AG04450 (cell line): ENCODE measurements around the gene MICAL3. TPM values are rescaled to one million over a fixed set of nuclear protein-coding genes. Genes with fewer than 3 reads are reported as not detected.

Experiments used
- CTCF ChIA-PET: fragments of 300-600, 350-600 bp; formaldehyde crosslinking; extraction: SDS; loops from one replicate; lab custom pipeline; 2022; ENCODE audit warnings: antibody characterized with exemption, inconsistent platforms; lab: Charles Lee
- POLR2A ChIA-PET: fragments of 350-600 bp; formaldehyde crosslinking; extraction: SDS; loops from one replicate; lab custom pipeline; 2021; ENCODE audit warnings: antibody characterized with exemption, inconsistent platforms; lab: Yijun Ruan, JAX
- DNase-seq: peaks from one replicate; pipeline ENCODE4 v3.0.0-alpha.2; 2011; ENCODE audit warnings: low read depth, low spot score
- H3K27ac ChIP-seq: one replicate; pipeline ENCODE4 v1.5.1; 2012; ENCODE audit warnings: low read depth, low read length, control low read depth
- H3K27me3 ChIP-seq: one replicate; pipeline ENCODE4 v1.6.0; 2012; ENCODE audit warnings: low read length; ENCODE audit not compliant: control insufficient read depth, insufficient read depth
- H3K4me3 ChIP-seq: 2 replicates; pipeline ENCODE4 v1.5.1; 2011; ENCODE audit warnings: mild to moderate bottlenecking, low read depth, low read length, control low read depth
- H3K9me3 ChIP-seq: 2 replicates; pipeline ENCODE4 v1.5.1; 2012; ENCODE audit warnings: low read length; ENCODE audit not compliant: control insufficient read depth, insufficient read depth
- polyA plus RNA-seq: library from polyadenylated mRNA; depleted of rRNA; stranded (reverse); fragments of >200 nt; gene quantifications from 2 replicates; pipeline ENCODE4 v1.2.3, GENCODE V29; 2011
- TF ChIP-seq, protein P1 (sequence below): IDR thresholded peaks from 2 replicates; pipeline ENCODE4 v1.5.1; 2011; ENCODE audit warnings: low read depth, low read length, control low read depth, inconsistent platforms

The MICAL3 gene
- polyA plus RNA-seq, 1 experiment: 17.8 TPM

DNA sequence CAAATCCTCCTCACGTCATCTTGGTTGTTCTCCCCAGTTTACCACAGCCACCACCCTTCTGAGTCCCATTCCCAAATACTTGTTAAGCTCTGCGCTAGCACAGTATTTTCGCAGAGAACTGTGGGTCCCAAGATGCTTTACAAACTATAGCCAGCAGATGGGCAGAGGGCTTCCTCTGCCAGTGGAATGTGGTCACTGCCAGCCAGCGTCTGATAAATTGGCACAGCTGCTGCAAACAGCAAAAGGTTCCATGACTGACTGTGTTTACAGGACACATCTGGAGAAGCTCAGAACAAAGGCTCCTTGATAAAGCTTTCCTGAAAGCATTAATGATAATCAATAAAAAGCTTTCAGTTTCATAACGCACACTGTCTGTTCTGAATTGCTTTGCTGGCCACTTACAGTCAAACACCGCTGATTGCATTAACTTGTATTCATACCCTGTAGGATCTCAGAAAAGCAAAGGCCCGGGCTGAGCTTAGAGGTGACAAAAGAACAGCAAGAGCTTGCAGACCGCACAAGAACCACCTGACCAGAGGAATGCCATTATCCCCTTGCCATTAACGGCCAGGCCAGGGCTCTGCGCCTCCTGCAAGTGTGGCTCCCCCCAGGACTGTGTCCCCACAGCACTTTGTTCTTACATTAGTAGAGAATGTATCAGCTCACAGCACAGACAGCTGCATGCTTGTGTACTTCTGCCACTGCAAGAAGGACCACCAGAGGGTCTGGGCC lies 120.6 kb downstream of the MICAL3 start:
- CTCF ChIA-PET: interaction anchor here (4.6 kb wide), 1 partner anchor 172 kb away, joined by 35 read pairs; no protein-coding TSS in a partner anchor
- Histone ChIP-seq H3K27me3 (no peaks in the 10 kb centered on the region), H3K4me3 (no peak overlapping the region), H3K27ac (no peak overlapping the region), H3K9me3 (no peaks in the 10 kb centered on the region)
- POLR2A ChIA-PET: no interaction called here
- TF ChIP-seq, protein P1, sequence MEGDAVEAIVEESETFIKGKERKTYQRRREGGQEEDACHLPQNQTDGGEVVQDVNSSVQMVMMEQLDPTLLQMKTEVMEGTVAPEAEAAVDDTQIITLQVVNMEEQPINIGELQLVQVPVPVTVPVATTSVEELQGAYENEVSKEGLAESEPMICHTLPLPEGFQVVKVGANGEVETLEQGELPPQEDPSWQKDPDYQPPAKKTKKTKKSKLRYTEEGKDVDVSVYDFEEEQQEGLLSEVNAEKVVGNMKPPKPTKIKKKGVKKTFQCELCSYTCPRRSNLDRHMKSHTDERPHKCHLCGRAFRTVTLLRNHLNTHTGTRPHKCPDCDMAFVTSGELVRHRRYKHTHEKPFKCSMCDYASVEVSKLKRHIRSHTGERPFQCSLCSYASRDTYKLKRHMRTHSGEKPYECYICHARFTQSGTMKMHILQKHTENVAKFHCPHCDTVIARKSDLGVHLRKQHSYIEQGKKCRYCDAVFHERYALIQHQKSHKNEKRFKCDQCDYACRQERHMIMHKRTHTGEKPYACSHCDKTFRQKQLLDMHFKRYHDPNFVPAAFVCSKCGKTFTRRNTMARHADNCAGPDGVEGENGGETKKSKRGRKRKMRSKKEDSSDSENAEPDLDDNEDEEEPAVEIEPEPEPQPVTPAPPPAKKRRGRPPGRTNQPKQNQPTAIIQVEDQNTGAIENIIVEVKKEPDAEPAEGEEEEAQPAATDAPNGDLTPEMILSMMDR: no peak
- no peak for DNase-seq

DNA sequence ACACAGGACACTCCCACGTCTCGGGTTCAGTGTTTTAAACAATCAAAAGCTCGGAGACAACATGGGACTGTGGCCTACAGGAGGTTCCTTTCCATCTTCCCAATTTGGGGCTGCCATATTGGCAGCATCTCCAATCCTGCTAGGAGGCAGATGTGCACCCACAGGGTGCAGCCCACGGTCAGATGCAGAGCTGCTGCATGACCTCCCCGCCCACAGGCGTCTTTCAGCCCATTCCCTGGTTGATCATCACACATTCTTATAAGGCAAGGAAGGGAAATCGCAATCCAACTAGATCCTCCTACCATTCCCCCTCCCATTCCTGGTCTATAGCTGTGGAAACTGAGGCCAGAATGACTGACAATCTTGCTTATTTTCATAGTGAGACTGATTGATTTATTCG lies 121.4 kb downstream of the MICAL3 start:
- no peak overlapping the region for H3K4me3 ChIP-seq
- ChIA-PET POLR2A (no interaction called here), CTCF (interaction anchor here (0.6 to 4.6 kb wide), 2 partner anchors 21 to 173 kb away, joined by 3 to 35 read pairs; no protein-coding TSS in a partner anchor)
- no peaks in the 10 kb centered on the region for H3K9me3 ChIP-seq
- no peaks in the 10 kb centered on the region for H3K27me3 ChIP-seq
- TF ChIP-seq, protein P1: no peak
- DNase-seq: no peak
- no peak overlapping the region for H3K27ac ChIP-seq

DNA sequence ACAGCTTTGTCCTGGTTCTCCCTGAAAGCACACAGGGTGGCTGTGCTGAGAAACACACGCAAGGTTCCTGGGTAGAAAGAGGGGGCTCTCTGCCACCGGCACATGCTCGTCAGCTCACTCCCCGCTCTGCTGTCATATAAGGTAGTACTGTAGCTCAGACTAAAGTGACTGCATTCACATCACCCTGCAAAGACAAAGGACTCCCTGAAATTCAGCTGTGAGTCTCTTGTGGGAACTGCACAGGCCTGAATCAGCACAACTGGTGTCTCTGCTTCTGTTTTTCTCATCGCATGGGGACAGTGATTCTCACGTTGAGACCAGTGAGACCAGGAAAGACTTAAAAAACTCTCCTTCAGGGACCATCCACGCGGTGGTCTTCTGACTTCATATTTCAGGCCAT lies 126.0 kb downstream of the MICAL3 start:
- no peak overlapping the region for H3K27ac ChIP-seq
- ChIA-PET POLR2A (no interaction called here), CTCF (no interaction called here)
- H3K4me3 ChIP-seq: no peak overlapping the region
- H3K27me3 ChIP-seq: no peaks in the 10 kb centered on the region
- no peaks in the 10 kb centered on the region for H3K9me3 ChIP-seq
- DNase-seq: no peak
- TF ChIP-seq, protein P1: no peak

DNA sequence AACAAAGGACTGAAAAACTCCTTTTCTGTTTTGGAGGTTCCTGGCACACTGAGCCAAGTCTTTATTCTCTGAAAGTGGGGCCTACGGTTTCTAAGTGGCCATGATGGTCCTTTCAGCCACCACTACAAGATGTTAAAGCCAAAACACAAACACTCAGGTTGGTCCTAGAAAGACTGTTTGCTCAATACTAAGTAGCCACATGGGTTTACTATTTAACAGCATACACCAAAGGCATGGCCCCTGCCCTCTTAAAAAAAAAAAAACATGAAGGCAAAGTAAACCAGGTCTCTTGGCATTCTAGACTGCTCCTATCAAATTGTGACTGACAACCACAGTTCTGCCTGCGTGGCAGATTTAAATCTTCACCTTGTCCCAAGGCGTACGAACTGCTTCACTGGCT lies 126.5 kb downstream of the MICAL3 start:
- ChIA-PET POLR2A (no interaction called here), CTCF (no interaction called here)
- Histone ChIP-seq H3K9me3 (no peaks in the 10 kb centered on the region), H3K27ac (no peak overlapping the region), H3K4me3 (no peak overlapping the region), H3K27me3 (no peaks in the 10 kb centered on the region)
- no peak for DNase-seq
- TF ChIP-seq, protein P1: no peak

DNA sequence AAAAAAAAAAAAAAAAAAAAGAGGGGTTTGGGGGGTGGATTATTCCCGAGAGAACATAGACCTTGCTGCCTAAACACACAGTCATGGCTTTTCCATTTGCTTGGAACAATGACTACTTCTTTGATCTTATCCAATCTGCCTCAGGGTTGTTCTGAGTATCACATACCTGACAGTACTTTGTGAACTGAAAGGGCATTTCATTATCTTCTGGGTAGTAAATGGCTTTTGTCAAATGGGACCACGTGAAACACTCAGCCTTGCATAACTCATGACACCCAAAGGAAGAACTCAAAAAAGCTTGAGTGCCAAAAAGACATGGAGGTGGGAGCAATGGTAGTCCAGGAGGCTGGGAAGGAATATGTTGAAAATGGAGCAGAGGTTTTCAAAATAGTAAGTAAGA lies 126.9 kb downstream of the MICAL3 start:
- Histone ChIP-seq H3K9me3 (no peaks in the 10 kb centered on the region), H3K27me3 (no peaks in the 10 kb centered on the region), H3K27ac (no peak overlapping the region), H3K4me3 (no peak overlapping the region)
- CTCF ChIA-PET: interaction anchor here (0.8 to 1.7 kb wide), 2 partner anchors 177 to 179 kb away, joined by 4 read pairs; no protein-coding TSS in a partner anchor
- DNase-seq: no peak
- POLR2A ChIA-PET: no interaction called here
- TF ChIP-seq, protein P1: no peak
